Trophoblast cell (in vitro differentiated cells and primary cell): ENCODE measurements around the gene HLA-DMB.

Experiments
- DNase-seq, 2 donors: peaks; one replicate each; pipeline ENCODE4 v3.0.0-alpha.2; 2016
- H2AFZ ChIP-seq: 2 replicates; pipeline ENCODE4 v1.6.1; 2013; ENCODE audit warnings: low read length, moderate library complexity, mild to moderate bottlenecking; ENCODE audit not compliant: insufficient read depth, poor library complexity
- H2AK5ac ChIP-seq: 2 replicates; pipeline ENCODE4 v1.6.1; 2013; ENCODE audit warnings: mild to moderate bottlenecking, low read length
- H2BK120ac ChIP-seq: 2 replicates; pipeline ENCODE4 v1.6.1; 2013; ENCODE audit warnings: low read length, mild to moderate bottlenecking, moderate library complexity; ENCODE audit not compliant: insufficient read depth, poor library complexity
- H2BK12ac ChIP-seq: 2 replicates; pipeline ENCODE4 v1.6.1; 2013; ENCODE audit warnings: mild to moderate bottlenecking, low read length, moderate library complexity
- H2BK5ac ChIP-seq: 2 replicates; pipeline ENCODE4 v1.6.1; 2013; ENCODE audit warnings: low read length, low read depth, moderate library complexity, mild to moderate bottlenecking; ENCODE audit not compliant: poor library complexity
- H3K14ac ChIP-seq: 2 replicates; pipeline ENCODE4 v1.6.1; 2013; ENCODE audit warnings: mild to moderate bottlenecking, low read length
- H3K18ac ChIP-seq: 2 replicates; pipeline ENCODE4 v1.6.1; 2013; ENCODE audit warnings: mild to moderate bottlenecking, low read length
- H3K23ac ChIP-seq: 2 replicates; pipeline ENCODE4 v1.6.1; 2013; ENCODE audit warnings: low read length
- H3K27ac ChIP-seq: 2 replicates; pipeline ENCODE4 v1.5.1; 2013; ENCODE audit warnings: low read depth, mild to moderate bottlenecking, inconsistent platforms, low read length, moderate library complexity
- H3K27me3 ChIP-seq: 2 replicates; pipeline ENCODE4 v1.6.1; 2013; ENCODE audit warnings: inconsistent platforms, mild to moderate bottlenecking, low read length, moderate library complexity; ENCODE audit not compliant: insufficient read depth
- H3K36me3 ChIP-seq, 2 experiments: 1 replicate in 1 of 2; 2 replicates in 1 of 2; pipeline ENCODE4 v1.6.1; 2013; ENCODE audit warnings: low read length in 2 of 2, mild to moderate bottlenecking in 2 of 2, moderate library complexity in 1 of 2; ENCODE audit not compliant: insufficient read depth in 2 of 2, control insufficient read depth in 1 of 2
- H3K4ac ChIP-seq: 2 replicates; pipeline ENCODE4 v1.6.1; 2013; ENCODE audit warnings: low read depth, mild to moderate bottlenecking, low read length, moderate library complexity
- H3K4me1 ChIP-seq, 2 experiments: 1 replicate in 1 of 2; 2 replicates in 1 of 2; pipeline ENCODE4 v1.6.1; 2013; ENCODE audit warnings: low read length in 2 of 2, mild to moderate bottlenecking in 2 of 2, moderate library complexity in 1 of 2; ENCODE audit not compliant: insufficient read depth in 2 of 2, control insufficient read depth in 1 of 2
- H3K4me2 ChIP-seq: 2 replicates; pipeline ENCODE4 v1.6.1; 2013; ENCODE audit warnings: inconsistent platforms, mild to moderate bottlenecking, low read length, moderate library complexity
- H3K4me3 ChIP-seq: 2 replicates; pipeline ENCODE4 v1.5.1; 2013; ENCODE audit warnings: mild to moderate bottlenecking, low read depth, low read length, inconsistent platforms
- H3K79me1 ChIP-seq: one replicate; pipeline ENCODE4 v1.6.1; 2013; ENCODE audit warnings: low read length
- H3K79me2 ChIP-seq: 2 replicates; pipeline ENCODE4 v1.6.1; 2013; ENCODE audit warnings: low read length, mild to moderate bottlenecking; ENCODE audit not compliant: control insufficient read depth, insufficient read depth, poor library complexity
- H3K9ac ChIP-seq: 2 replicates; pipeline ENCODE4 v1.6.1; 2013; ENCODE audit warnings: mild to moderate bottlenecking, low read length
- H3K9me3 ChIP-seq: 2 replicates; pipeline ENCODE4 v1.6.1; 2013; ENCODE audit warnings: low read depth, mild to moderate bottlenecking, control low read depth, inconsistent platforms, low read length; ENCODE audit not compliant: insufficient read depth
- H4K12ac ChIP-seq: 2 replicates; pipeline ENCODE4 v1.6.1; 2013; ENCODE audit warnings: low read depth, mild to moderate bottlenecking, low read length, moderate library complexity
- H4K8ac ChIP-seq: 2 replicates; pipeline ENCODE4 v1.6.1; 2013; ENCODE audit warnings: low read depth, mild to moderate bottlenecking, low read length, moderate library complexity
- H4K91ac ChIP-seq: one replicate; pipeline ENCODE4 v1.6.1; 2013; ENCODE audit warnings: low read depth, mild to moderate bottlenecking, low read length, moderate library complexity
- WGBS: extraction: QIAGEN DNeasy Blood & Tissue Kit; methylation state at CpG from one replicate; pipeline ENCODE4 v1.1.7; 2013; ENCODE audit warnings: missing lambda C conversion rate; ENCODE audit not compliant: insufficient read length, insufficient coverage; ENCODE audit errors: extremely low coverage; 5-methylcytosine and 5-hydroxymethylcytosine counted together

Gene HLA-DMB

DNA sequence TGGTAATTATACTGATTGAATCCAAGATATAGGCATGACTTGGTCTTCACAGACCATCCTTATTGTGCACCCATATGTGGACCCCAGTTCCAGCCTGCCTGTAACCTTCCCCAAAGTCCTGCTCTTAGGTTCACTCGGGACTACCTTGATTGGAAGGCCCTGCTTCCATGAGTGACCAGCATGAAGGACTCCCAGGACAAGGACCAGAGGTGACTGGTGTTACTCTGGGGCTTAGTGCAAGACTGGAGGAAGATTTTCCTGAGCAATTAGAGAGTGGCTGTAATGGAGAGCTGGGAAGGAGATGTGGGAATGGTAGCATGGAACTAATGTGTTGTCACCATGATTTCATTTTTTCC, 42.6 kb upstream of the HLA-DMB start:
- Histone ChIP-seq H2AFZ (no peak overlapping the region), H3K4me2 (no peak overlapping the region), H3K9ac (no peak overlapping the region), H3K36me3 (peaks cover 22 to 27% of the 10 kb centered on the region in 2 experiments), H4K8ac (no peak overlapping the region), H2BK5ac (no peak overlapping the region), H4K12ac (no peak overlapping the region), H3K27me3 (no peaks in the 10 kb centered on the region), H3K79me2 (no peaks in the 10 kb centered on the region), H3K18ac (no peak overlapping the region), H2AK5ac (no peak overlapping the region), H3K4me3 (no peak overlapping the region), H4K91ac (no peak overlapping the region), H3K14ac (no peak overlapping the region), H2BK12ac (no peak overlapping the region), H3K9me3 (peaks cover 2% of the 10 kb centered on the region), H3K27ac (no peak overlapping the region), H3K79me1 (no peaks in the 10 kb centered on the region), H3K4ac (no peak overlapping the region), H3K23ac (no peak overlapping the region), H3K4me1 (no peaks in the 10 kb centered on the region), H2BK120ac (no peak overlapping the region)
- no CpG with 5 or more reads among the region's 1 CpG for WGBS
- DNase-seq = peak in 1 of 2 donors; percentile 50

DNA sequence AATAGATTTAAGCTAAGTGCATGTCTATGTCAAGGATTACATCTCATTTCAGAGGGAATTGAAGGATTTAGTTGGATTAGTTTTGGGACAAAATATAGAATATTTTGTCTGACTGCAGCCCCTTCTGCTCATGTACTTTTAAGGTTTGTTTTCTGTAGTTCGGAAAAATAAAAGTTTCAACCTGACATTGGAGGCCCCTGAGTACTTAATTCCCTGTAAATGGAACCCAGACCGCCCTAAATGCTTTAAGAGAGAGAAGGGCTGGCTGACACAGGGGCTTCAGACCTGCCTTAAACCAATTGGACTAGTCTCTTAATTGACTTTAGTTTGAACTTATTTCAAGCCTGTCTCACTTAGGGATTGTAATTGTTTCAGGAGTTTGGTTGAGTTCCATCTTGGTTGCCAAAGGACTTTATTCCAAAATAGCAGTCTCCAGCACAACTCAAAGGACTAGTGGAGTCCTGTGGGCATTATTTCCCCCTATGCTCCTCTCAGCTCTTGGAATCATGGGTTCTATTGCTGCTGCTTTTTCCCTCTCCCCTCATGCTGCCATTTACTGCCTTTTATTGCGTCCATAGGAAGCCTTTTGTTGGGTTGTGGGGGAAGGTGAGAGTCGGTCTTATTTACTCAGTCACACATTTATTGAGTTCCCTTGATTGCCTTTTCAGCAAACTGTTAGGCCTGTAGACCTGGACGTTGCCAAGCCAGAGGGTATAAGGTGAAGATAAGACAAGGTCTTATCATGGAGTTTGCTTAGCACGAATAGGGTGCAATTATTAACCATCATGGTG, 42.1 kb upstream of the HLA-DMB start:
- no CpG with 5 or more reads among the region's 6 CpGs for WGBS
- Histone ChIP-seq H3K79me2 (no peaks in the 10 kb centered on the region), H3K23ac (no peak overlapping the region), H2BK120ac (no peak overlapping the region), H3K79me1 (no peaks in the 10 kb centered on the region), H4K91ac (no peak overlapping the region), H3K14ac (no peak overlapping the region), H3K18ac (no peak overlapping the region), H2AFZ (no peak overlapping the region), H3K9me3 (peaks cover 2% of the 10 kb centered on the region), H4K12ac (no peak overlapping the region), H4K8ac (no peak overlapping the region), H3K27me3 (no peaks in the 10 kb centered on the region), H2AK5ac (no peak overlapping the region), H3K36me3 (peaks cover 27 to 33% of the 10 kb centered on the region in 2 experiments), H3K4ac (no peak overlapping the region), H3K4me1 (no peaks in the 10 kb centered on the region), H2BK12ac (no peak overlapping the region), H2BK5ac (no peak overlapping the region), H3K4me3 (no peak overlapping the region), H3K9ac (no peak overlapping the region), H3K27ac (no peak overlapping the region), H3K4me2 (no peak overlapping the region)
- DNase-seq = peak in 1 of 2 donors; percentile 59

DNA sequence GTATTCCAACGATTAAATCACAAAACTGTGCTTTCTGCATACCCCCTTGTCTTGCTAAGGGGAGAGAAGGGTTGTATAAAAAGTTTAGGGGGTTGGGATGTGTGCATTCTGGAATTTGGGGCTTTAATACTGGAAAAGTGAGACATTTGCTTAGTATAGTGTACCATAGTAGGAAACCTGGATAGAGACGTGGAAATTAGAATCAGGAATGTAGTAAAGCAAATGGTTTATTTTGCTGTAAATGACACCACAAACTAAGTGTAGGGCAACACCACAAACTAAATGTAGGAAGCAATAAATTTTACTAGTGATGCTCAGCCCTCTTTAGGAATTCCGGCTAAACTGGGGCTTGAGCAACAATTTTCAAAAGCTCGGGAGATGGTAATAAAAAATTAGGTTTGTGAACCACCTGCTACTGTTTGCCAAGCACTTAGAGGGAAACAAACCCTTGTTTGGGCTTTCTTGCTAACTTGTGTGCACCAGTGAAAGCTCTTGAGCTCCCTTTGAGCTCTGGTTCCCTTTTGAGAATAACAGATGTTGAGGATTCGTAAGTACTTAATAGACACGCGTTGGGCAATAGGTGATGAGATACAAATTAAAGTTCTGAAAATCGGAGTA, 41.4 kb upstream of the HLA-DMB start:
- no peak overlapping the region for H3K4ac ChIP-seq
- H4K8ac ChIP-seq = no peak overlapping the region
- H3K79me1 ChIP-seq = no peaks in the 10 kb centered on the region
- H3K9ac ChIP-seq = no peak overlapping the region
- H3K79me2 ChIP-seq = no peaks in the 10 kb centered on the region
- H2BK12ac ChIP-seq = no peak overlapping the region
- peaks cover 2% of the 10 kb centered on the region for H3K9me3 ChIP-seq
- WGBS = no CpG with 5 or more reads among the region's 8 CpGs
- H2AK5ac ChIP-seq = no peak overlapping the region
- H3K18ac ChIP-seq = no peak overlapping the region
- peaks cover 33 to 40% of the 10 kb centered on the region in 2 experiments for H3K36me3 ChIP-seq
- no peak overlapping the region for H2AFZ ChIP-seq
- no peak overlapping the region for H4K91ac ChIP-seq
- no peak overlapping the region for H3K4me2 ChIP-seq
- no peak overlapping the region for H3K23ac ChIP-seq
- no peak overlapping the region for H4K12ac ChIP-seq
- H2BK5ac ChIP-seq = no peak overlapping the region
- H3K27me3 ChIP-seq = no peaks in the 10 kb centered on the region
- H2BK120ac ChIP-seq = no peak overlapping the region
- H3K27ac ChIP-seq = no peak overlapping the region
- peak in 1 of 2 donors; percentile 63 for DNase-seq
- no peak overlapping the region for H3K14ac ChIP-seq
- H3K4me3 ChIP-seq = no peak overlapping the region
- H3K4me1 ChIP-seq = peaks cover 0 to 2% of the 10 kb centered on the region in 2 experiments

DNA sequence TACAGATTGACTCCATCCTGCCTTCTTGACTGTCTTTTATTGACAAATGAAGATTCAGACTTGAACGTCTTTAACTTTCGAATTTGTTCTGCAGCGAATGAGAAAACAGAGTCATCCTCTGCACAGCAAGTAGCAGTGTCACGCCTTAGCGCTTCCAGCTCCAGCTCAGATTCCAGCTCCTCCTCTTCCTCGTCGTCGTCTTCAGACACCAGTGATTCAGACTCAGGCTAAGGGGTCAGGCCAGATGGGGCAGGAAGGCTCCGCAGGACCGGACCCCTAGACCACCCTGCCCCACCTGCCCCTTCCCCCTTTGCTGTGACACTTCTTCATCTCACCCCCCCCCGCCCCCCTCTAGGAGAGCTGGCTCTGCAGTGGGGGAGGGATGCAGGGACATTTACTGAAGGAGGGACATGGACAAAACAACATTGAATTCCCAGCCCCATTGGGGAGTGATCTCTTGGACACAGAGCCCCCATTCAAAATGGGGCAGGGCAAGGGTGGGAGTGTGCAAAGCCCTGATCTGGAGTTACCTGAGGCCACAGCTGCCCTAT, 39.7 kb upstream of the HLA-DMB start:
- H2AK5ac ChIP-seq = no peak overlapping the region
- no peaks in the 10 kb centered on the region for H3K79me2 ChIP-seq
- DNase-seq = peak in 1 of 2 donors; percentile 23
- no peaks in the 10 kb centered on the region for H3K27me3 ChIP-seq
- H4K12ac ChIP-seq = no peak overlapping the region
- H3K9ac ChIP-seq = no peak overlapping the region
- H3K4me1 ChIP-seq = peaks cover 0 to 2% of the 10 kb centered on the region in 2 experiments
- no peak overlapping the region for H3K18ac ChIP-seq
- no CpG with 5 or more reads among the region's 11 CpGs for WGBS
- H3K4me2 ChIP-seq = no peak overlapping the region
- H2BK12ac ChIP-seq = no peak overlapping the region
- no peak overlapping the region for H3K23ac ChIP-seq
- H2AFZ ChIP-seq = no peak overlapping the region
- H2BK5ac ChIP-seq = no peak overlapping the region
- no peak overlapping the region for H3K4me3 ChIP-seq
- H3K4ac ChIP-seq = no peak overlapping the region
- H4K8ac ChIP-seq = no peak overlapping the region
- H3K14ac ChIP-seq = no peak overlapping the region
- H3K36me3 ChIP-seq = peaks cover 43 to 54% of the 10 kb centered on the region in 2 experiments
- H3K9me3 ChIP-seq = no peaks in the 10 kb centered on the region
- no peaks in the 10 kb centered on the region for H3K79me1 ChIP-seq
- H3K27ac ChIP-seq = no peak overlapping the region
- H4K91ac ChIP-seq = no peak overlapping the region
- no peak overlapping the region for H2BK120ac ChIP-seq
